Keratinocyte (primary cell): ENCODE measurements around the gene NDEL1. TPM values are rescaled to one million over a fixed set of nuclear protein-coding genes. Genes with fewer than 3 reads are reported as not detected.

Experiments
- DNase-seq: peaks from one replicate; pipeline ENCODE4 v3.0.0-alpha.2; 2011; ENCODE audit warnings: low read depth, missing footprints, low spot score
- FAIRE-seq: peaks from 2 replicates; lab custom pipeline; 2011; peaks lifted over from hg19 to GRCh38; lab: Jason Lieb, UNC
- H2AFZ ChIP-seq: 2 replicates; pipeline ENCODE4 v1.6.0; 2012; ENCODE audit warnings: low read length, control low read depth, inconsistent platforms; ENCODE audit not compliant: control insufficient read depth
- H3K27ac ChIP-seq: 2 replicates; pipeline ENCODE4 v1.5.1; 2011; ENCODE audit warnings: low read length; ENCODE audit not compliant: control insufficient read depth, insufficient read depth
- H3K27me3 ChIP-seq: 3 replicates; pipeline ENCODE4 v1.6.0; 2011; ENCODE audit warnings: low read length; ENCODE audit not compliant: control insufficient read depth, insufficient read depth; ENCODE audit errors: extremely low read depth
- H3K36me3 ChIP-seq, 2 experiments: 2 replicates in 1 of 2; 3 replicates in 1 of 2; pipeline ENCODE4 v1.5.1; 2011; ENCODE audit warnings: low read length in 2 of 2, mild to moderate bottlenecking in 1 of 2; ENCODE audit not compliant: control insufficient read depth in 2 of 2, insufficient read depth in 2 of 2; ENCODE audit errors: extremely low read depth in 1 of 2
- H3K4me1 ChIP-seq: 3 replicates; pipeline ENCODE4 v1.5.1; 2011; ENCODE audit warnings: low read length; ENCODE audit not compliant: control insufficient read depth, insufficient read depth; ENCODE audit errors: extremely low read depth
- H3K4me2 ChIP-seq: 3 replicates; pipeline ENCODE4 v1.6.0; 2011; ENCODE audit warnings: low read depth, low read length; ENCODE audit not compliant: control insufficient read depth, insufficient read depth; ENCODE audit errors: extremely low read depth
- H3K4me3 ChIP-seq, 3 experiments: fragments of 200-600 bp in 1 of 3; sonication (generic) in 1 of 3; 2 replicates in 2 of 3; 3 replicates in 1 of 3; pipeline ENCODE4 v1.5.1; 2011 to 2016; ENCODE audit warnings: low read length in 3 of 3, mild to moderate bottlenecking in 3 of 3, control low read depth in 2 of 3, inconsistent platforms in 1 of 3, low read depth in 1 of 3, mixed read lengths in 1 of 3, mixed run types in 1 of 3, moderate library complexity in 1 of 3; ENCODE audit not compliant: control insufficient read depth in 2 of 3, insufficient read depth in 2 of 3; ENCODE audit errors: extremely low read depth in 1 of 3
- H3K79me2 ChIP-seq: 2 replicates; pipeline ENCODE4 v1.6.0; 2012; ENCODE audit warnings: low read length; ENCODE audit not compliant: control insufficient read depth, insufficient read depth
- H3K9ac ChIP-seq: 3 replicates; pipeline ENCODE4 v1.6.0; 2011; ENCODE audit warnings: low read length; ENCODE audit not compliant: control insufficient read depth, insufficient read depth; ENCODE audit errors: extremely low read depth
- H3K9me1 ChIP-seq: 3 replicates; pipeline ENCODE4 v1.6.0; 2011; ENCODE audit warnings: low read length; ENCODE audit not compliant: control insufficient read depth, insufficient read depth; ENCODE audit errors: extremely low read depth
- H3K9me3 ChIP-seq: 2 replicates; pipeline ENCODE4 v1.5.1; 2012; ENCODE audit warnings: low read depth, low read length; ENCODE audit not compliant: control insufficient read depth
- H4K20me1 ChIP-seq: 3 replicates; pipeline ENCODE4 v1.6.0; 2011; ENCODE audit warnings: low read length; ENCODE audit not compliant: control insufficient read depth, insufficient read depth; ENCODE audit errors: extremely low read depth
- EZH2 ChIP-seq: IDR thresholded peaks from one replicate; pipeline ENCODE4 v1.6.1; 2012; ENCODE audit warnings: inconsistent platforms, mild to moderate bottlenecking, low read length, moderate library complexity
- dilution Hi-C: fragments of 300-500 bp; cut with MboI; formaldehyde crosslinking; loops from one replicate; pipeline ENCODE4 v1.7.0; 2020; ENCODE audit warnings: low sequenced_read_pairs; ENCODE audit not compliant: extremely low pct_ligation_motif_present
- polyA plus RNA-seq, 5 experiments: library from polyadenylated mRNA; depleted of rRNA in 3 of 5; stranded (reverse) in 3 of 5; stranded (forward) in 1 of 5; unstranded in 1 of 5; fragments of >200 nt; gene quantifications; 1 replicate in 1 of 5; 2 replicates in 3 of 5; 3 replicates in 1 of 5; pipeline versions ENCODE4 v1.2.1 to v1.2.3, GENCODE V29; 2011 to 2012; ENCODE audit warnings: missing spikeins in 2 of 5, low read depth in 1 of 5, low replicate concordance in 1 of 5
- TF ChIP-seq, protein P1 (sequence below), 3 experiments: IDR thresholded peaks in 1 of 3; conservative IDR thresholded peaks in 1 of 3; optimal IDR thresholded peaks in 1 of 3; 2 replicates in 2 of 3; 3 replicates in 1 of 3; pipeline versions ENCODE3 to v1.5.1; 2011; ENCODE audit warnings: low read length in 3 of 3, mild to moderate bottlenecking in 3 of 3, moderate library complexity in 2 of 3, control low read depth in 1 of 3, inconsistent platforms in 1 of 3; ENCODE audit not compliant: insufficient read depth in 2 of 3; ENCODE audit errors: extremely low read depth in 1 of 3

Gene NDEL1
- polyA plus RNA-seq, 1 donor (not counting 4 experiments of a cell fraction or from before 2014, with no cell fraction given) = 76.8 TPM

DNA sequence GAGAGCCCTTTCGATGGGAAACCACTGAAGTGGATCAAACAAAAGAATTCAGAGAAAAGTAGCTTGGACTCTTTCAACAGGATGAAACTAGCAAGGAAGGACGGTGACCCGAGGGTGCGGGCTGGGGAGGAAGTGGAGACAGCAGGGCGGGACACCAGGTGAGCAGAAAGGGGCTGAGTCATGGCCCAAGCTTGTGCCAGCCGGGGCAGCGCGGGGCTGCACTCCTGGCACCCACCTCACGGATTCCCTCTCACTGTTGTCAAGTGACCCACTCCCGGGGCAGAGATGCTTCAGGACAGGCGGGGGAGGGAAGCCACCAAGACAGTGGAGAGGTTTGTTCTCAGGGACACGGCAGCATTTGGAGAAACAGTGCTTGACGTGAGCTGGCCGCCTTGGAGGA, 27.3 kb upstream of the NDEL1 start:
- FAIRE-seq (peak; percentile 64), DNase-seq (no peak)
- H3K4me3 ChIP-seq = peak overlapping the region in 2 of 3 experiments; percentile 19 to 28
- H3K4me1 ChIP-seq = peaks cover 18% of the 10 kb centered on the region
- no peaks in the 10 kb centered on the region for H3K27me3 ChIP-seq
- H2AFZ ChIP-seq = peak overlapping the region; percentile 71
- no peaks in the 10 kb centered on the region for H3K9me1 ChIP-seq
- dilution Hi-C loops = no loop called here
- TF ChIP-seq, protein P1, sequence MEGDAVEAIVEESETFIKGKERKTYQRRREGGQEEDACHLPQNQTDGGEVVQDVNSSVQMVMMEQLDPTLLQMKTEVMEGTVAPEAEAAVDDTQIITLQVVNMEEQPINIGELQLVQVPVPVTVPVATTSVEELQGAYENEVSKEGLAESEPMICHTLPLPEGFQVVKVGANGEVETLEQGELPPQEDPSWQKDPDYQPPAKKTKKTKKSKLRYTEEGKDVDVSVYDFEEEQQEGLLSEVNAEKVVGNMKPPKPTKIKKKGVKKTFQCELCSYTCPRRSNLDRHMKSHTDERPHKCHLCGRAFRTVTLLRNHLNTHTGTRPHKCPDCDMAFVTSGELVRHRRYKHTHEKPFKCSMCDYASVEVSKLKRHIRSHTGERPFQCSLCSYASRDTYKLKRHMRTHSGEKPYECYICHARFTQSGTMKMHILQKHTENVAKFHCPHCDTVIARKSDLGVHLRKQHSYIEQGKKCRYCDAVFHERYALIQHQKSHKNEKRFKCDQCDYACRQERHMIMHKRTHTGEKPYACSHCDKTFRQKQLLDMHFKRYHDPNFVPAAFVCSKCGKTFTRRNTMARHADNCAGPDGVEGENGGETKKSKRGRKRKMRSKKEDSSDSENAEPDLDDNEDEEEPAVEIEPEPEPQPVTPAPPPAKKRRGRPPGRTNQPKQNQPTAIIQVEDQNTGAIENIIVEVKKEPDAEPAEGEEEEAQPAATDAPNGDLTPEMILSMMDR (optimal IDR thresholded peaks at IDR 0.05 in 1 of 3, IDR thresholded peaks at IDR 0.05 in 1 of 3, conservative IDR thresholded peaks at IDR 0.05 in 1 of 3; ENCODE audit: extremely low read depth in 1 of 3, insufficient read depth in 2 of 3, low read length in 3 of 3) = no peak
- no peak for TF ChIP-seq EZH2
- peak overlapping the region; percentile 42 for H3K27ac ChIP-seq
- peak overlapping the region; percentile 26 for H3K4me2 ChIP-seq
- H3K36me3 ChIP-seq = no peaks in the 10 kb centered on the region
- no peaks in the 10 kb centered on the region for H4K20me1 ChIP-seq
- no peaks in the 10 kb centered on the region for H3K9me3 ChIP-seq
- H3K79me2 ChIP-seq = no peaks in the 10 kb centered on the region
- peak overlapping the region; percentile 11 for H3K9ac ChIP-seq

- dilution Hi-C loops = no loop called here
- H2AFZ ChIP-seq = peak overlapping the region; percentile 42
- no peaks in the 10 kb centered on the region for H3K9me1 ChIP-seq
- TF ChIP-seq, protein P1 (optimal IDR thresholded peaks at IDR 0.05 in 1 of 3, IDR thresholded peaks at IDR 0.05 in 1 of 3, conservative IDR thresholded peaks at IDR 0.05 in 1 of 3; ENCODE audit: extremely low read depth in 1 of 3, insufficient read depth in 2 of 3, low read length in 3 of 3) = peak; percentile 84 to 96 (median 95)
- no peak for TF ChIP-seq EZH2
- DNase-seq (peak; percentile 76), FAIRE-seq (peak; percentile 97)
- H3K79me2 ChIP-seq = no peaks in the 10 kb centered on the region
- no peaks in the 10 kb centered on the region for H3K36me3 ChIP-seq
- H3K4me1 ChIP-seq = peaks cover 18% of the 10 kb centered on the region
- H3K4me2 ChIP-seq = peak overlapping the region; percentile 30
- H3K9ac ChIP-seq = no peak overlapping the region
- H3K27ac ChIP-seq = peak overlapping the region; percentile 23
- H4K20me1 ChIP-seq = no peaks in the 10 kb centered on the region
- no peaks in the 10 kb centered on the region for H3K27me3 ChIP-seq
- H3K9me3 ChIP-seq = no peaks in the 10 kb centered on the region
- H3K4me3 ChIP-seq = peak overlapping the region in 2 of 3 experiments; percentile 9 to 34
Measured at GRCh38 chr17:8409966-8410882, 25.5 kb upstream of the NDEL1 start.
